Neural progenitor cell (in vitro differentiated cells): ENCODE results near the gene UBXN7. TPM values are rescaled to one million over a fixed set of nuclear protein-coding genes. Genes with fewer than 3 reads are reported as not detected.

Source experiments
- DNase-seq: peaks from one replicate; pipeline ENCODE4 v3.0.0-alpha.2; 2016; ENCODE audit warnings: low spot score
- H2AFZ ChIP-seq: fragments of 200-600 bp; sonication (generic); replicated peaks from 2 replicates; pipeline ENCODE4 v1.6.1; 2016; ENCODE audit warnings: antibody characterized with exemption
- H3F3A ChIP-seq: fragments of 200-600 bp; sonication (generic); 2 replicates; pipeline ENCODE4 v1.6.1; 2016; ENCODE audit warnings: antibody characterized with exemption, low read depth
- H3K27ac ChIP-seq: fragments of 200-600 bp; sonication (generic); 2 replicates; pipeline ENCODE4 v1.5.1; 2016; ENCODE audit warnings: mild to moderate bottlenecking
- H3K27me3 ChIP-seq: fragments of 200-600 bp; sonication (generic); 2 replicates; pipeline ENCODE4 v1.6.1; 2016; ENCODE audit warnings: mild to moderate bottlenecking, moderate library complexity
- H3K36me3 ChIP-seq: fragments of 200-600 bp; sonication (generic); 2 replicates; pipeline ENCODE4 v1.5.1; 2016
- H3K4me1 ChIP-seq: fragments of 200-600 bp; sonication (generic); 2 replicates; pipeline ENCODE4 v1.6.1; 2016; ENCODE audit warnings: mixed run types
- H3K4me2 ChIP-seq: fragments of 200-600 bp; sonication (generic); 2 replicates; pipeline ENCODE4 v1.6.1; 2016
- H3K4me3 ChIP-seq: fragments of 200-600 bp; sonication (generic); 2 replicates; pipeline ENCODE4 v1.5.1; 2016
- H3K79me2 ChIP-seq: fragments of 200-600 bp; sonication (generic); 2 replicates; pipeline ENCODE4 v1.6.1; 2016; ENCODE audit warnings: low read depth
- H3K9ac ChIP-seq: fragments of 200-600 bp; sonication (generic); 2 replicates; pipeline ENCODE4 v1.6.1; 2016
- H3K9me3 ChIP-seq: fragments of 200-600 bp; sonication (generic); 2 replicates; pipeline ENCODE4 v1.5.1; 2016; ENCODE audit warnings: low read depth
- H4K20me1 ChIP-seq: fragments of 200-600 bp; sonication (generic); 2 replicates; pipeline ENCODE4 v1.6.1; 2016; ENCODE audit warnings: low read depth
- H3K27ac Mint-ChIP-seq: 3 replicates; pipeline ENCODE4 v1.8.0; 2021; ENCODE audit warnings: mixed read lengths
- H3K27me3 Mint-ChIP-seq: 2 replicates; pipeline ENCODE4 v1.8.0; 2022; ENCODE audit warnings: low read depth, mild to moderate bottlenecking, inconsistent platforms, moderate library complexity, mixed read lengths; ENCODE audit not compliant: insufficient read depth
- H3K36me3 Mint-ChIP-seq: 3 replicates; pipeline ENCODE4 v1.8.0; 2021; ENCODE audit warnings: mixed read lengths
- H3K4me1 Mint-ChIP-seq: 3 replicates; pipeline ENCODE4 v1.8.0; 2021; ENCODE audit warnings: mixed read lengths
- H3K4me3 Mint-ChIP-seq: 3 replicates; pipeline ENCODE4 v1.8.0; 2021; ENCODE audit warnings: mild to moderate bottlenecking, moderate library complexity, mixed read lengths
- H3K9me3 Mint-ChIP-seq: 3 replicates; pipeline ENCODE4 v1.8.0; 2020; ENCODE audit warnings: mixed read lengths
- CTCF ChIP-seq: fragments of 200-600 bp; sonication (generic); IDR thresholded peaks from 2 replicates; pipeline ENCODE4 v1.5.1; 2017; ENCODE audit warnings: antibody characterized with exemption, mild to moderate bottlenecking
- EZH2 ChIP-seq: fragments of 200-600 bp; sonication (generic); IDR thresholded peaks from 2 replicates; pipeline ENCODE4 v1.6.1; 2017; ENCODE audit warnings: antibody characterized with exemption, mild to moderate bottlenecking, moderate library complexity
- EZH2phosphoT487 ChIP-seq: fragments of 200-600 bp; sonication (generic); IDR thresholded peaks from 2 replicates; pipeline ENCODE4 v1.6.1; 2017; ENCODE audit warnings: antibody characterized with exemption
- total RNA-seq: library from RNA; depleted of rRNA; stranded (reverse); fragments of >200 nt; gene quantifications from 2 replicates; pipeline ENCODE4 v1.2.3, GENCODE V29; 2015; ENCODE audit warnings: low replicate concordance

The UBXN7 gene
- total RNA-seq, 1 donor from 2014 or later: 68.7 TPM

DNA sequence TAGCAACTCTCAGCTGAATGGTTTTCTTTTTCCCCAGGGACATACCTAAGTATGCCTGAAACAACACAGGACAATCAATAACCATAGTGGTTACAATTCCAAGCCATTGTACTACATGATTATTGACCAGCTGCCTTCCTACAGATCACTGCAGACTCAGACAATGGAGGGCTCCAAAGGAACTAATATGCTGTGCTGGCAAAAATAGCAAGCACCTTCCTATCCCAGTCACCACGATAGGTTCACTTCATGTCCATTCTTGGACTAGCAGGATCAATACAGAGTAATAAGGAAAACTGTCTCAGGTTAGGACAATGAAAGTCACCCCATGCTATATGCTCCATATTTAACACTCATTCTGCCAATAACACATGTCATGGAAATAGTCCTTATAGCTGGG lies 76.6 kb downstream of the UBXN7 start:
- no peaks in the 10 kb centered on the region for H3K27me3 ChIP-seq
- peaks cover 19% of the 10 kb centered on the region for H4K20me1 ChIP-seq
- no peaks in the 10 kb centered on the region for H3K9me3 ChIP-seq
- no peak overlapping the region for H3K27ac ChIP-seq
- no peak overlapping the region for H3K4me3 ChIP-seq
- no peak overlapping the region for H2AFZ ChIP-seq
- no peaks in the 10 kb centered on the region for H3K4me1 ChIP-seq
- peaks cover 4% of the 10 kb centered on the region for H3F3A ChIP-seq
- H3K9ac ChIP-seq: no peak overlapping the region
- Mint-ChIP-seq H3K27ac (no peak overlapping the region), H3K36me3 (peaks cover 52% of the 10 kb centered on the region), H3K9me3 (no peaks in the 10 kb centered on the region), H3K4me3 (no peak overlapping the region), H3K27me3 (no peaks in the 10 kb centered on the region), H3K4me1 (no peaks in the 10 kb centered on the region)
- H3K4me2 ChIP-seq: no peak overlapping the region
- no peaks in the 10 kb centered on the region for H3K79me2 ChIP-seq
- TF ChIP-seq EZH2phosphoT487 (no peak), EZH2 (no peak), CTCF (no peak)
- no peak for DNase-seq
- H3K36me3 ChIP-seq: peaks cover 3% of the 10 kb centered on the region

DNA sequence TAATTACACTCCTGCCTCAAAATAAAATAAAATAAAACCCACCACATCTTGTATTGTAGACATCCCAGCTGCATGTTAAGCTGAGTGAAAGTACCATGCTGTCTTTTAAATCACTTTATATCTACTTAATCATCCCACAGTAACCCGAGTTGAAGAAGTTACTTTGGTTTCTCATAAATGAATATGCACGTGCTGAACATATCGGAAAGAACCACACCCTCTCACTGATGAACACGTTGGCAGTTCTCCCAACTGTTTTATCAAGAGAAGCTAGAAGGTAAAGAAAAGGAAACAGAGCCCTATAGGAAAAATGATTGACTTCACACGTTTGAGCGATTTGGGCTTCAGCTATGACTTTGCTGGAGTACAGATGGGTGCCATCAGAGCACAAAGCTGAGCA lies 78.1 kb downstream of the UBXN7 start:
- Histone ChIP-seq H4K20me1 (peaks cover 17% of the 10 kb centered on the region), H3K9me3 (no peaks in the 10 kb centered on the region), H3K4me2 (no peak overlapping the region), H3K79me2 (no peaks in the 10 kb centered on the region), H3K4me3 (no peak overlapping the region), H3K4me1 (no peaks in the 10 kb centered on the region), H3F3A (peaks cover 4% of the 10 kb centered on the region), H3K27me3 (no peaks in the 10 kb centered on the region), H3K9ac (no peak overlapping the region), H3K27ac (no peak overlapping the region), H3K36me3 (peaks cover 14% of the 10 kb centered on the region), H2AFZ (no peak overlapping the region)
- Mint-ChIP-seq H3K27ac (no peak overlapping the region), H3K27me3 (no peaks in the 10 kb centered on the region), H3K9me3 (no peaks in the 10 kb centered on the region), H3K4me3 (no peak overlapping the region), H3K4me1 (no peaks in the 10 kb centered on the region), H3K36me3 (peaks cover 51% of the 10 kb centered on the region)
- no peak for TF ChIP-seq CTCF
- no peak for TF ChIP-seq EZH2phosphoT487
- TF ChIP-seq EZH2: no peak
- DNase-seq: no peak

GRCh38 chr3:196351541-196351940 lies 80.7 kb downstream of the UBXN7 start:
- H2AFZ ChIP-seq: no peak overlapping the region
- H3K27ac ChIP-seq: no peak overlapping the region
- H3K27ac Mint-ChIP-seq: no peak overlapping the region
- no peak overlapping the region for H3K9ac ChIP-seq
- TF ChIP-seq EZH2 (no peak), CTCF (no peak), EZH2phosphoT487 (no peak)
- H3K79me2 ChIP-seq: no peaks in the 10 kb centered on the region
- peaks cover 23% of the 10 kb centered on the region for H3K36me3 ChIP-seq
- no peak overlapping the region for H3K4me2 ChIP-seq
- H3F3A ChIP-seq: peaks cover 9% of the 10 kb centered on the region
- no peak overlapping the region for H3K4me3 Mint-ChIP-seq
- H3K4me1 Mint-ChIP-seq: no peaks in the 10 kb centered on the region
- no peaks in the 10 kb centered on the region for H3K9me3 Mint-ChIP-seq
- H3K4me3 ChIP-seq: no peak overlapping the region
- DNase-seq: no peak
- H3K4me1 ChIP-seq: no peaks in the 10 kb centered on the region
- peaks cover 5% of the 10 kb centered on the region for H4K20me1 ChIP-seq
- H3K27me3 Mint-ChIP-seq: no peaks in the 10 kb centered on the region
- H3K27me3 ChIP-seq: no peaks in the 10 kb centered on the region
- no peaks in the 10 kb centered on the region for H3K9me3 ChIP-seq
- peaks cover 51% of the 10 kb centered on the region for H3K36me3 Mint-ChIP-seq
